Activated CD4-positive, alpha-beta T cell treated with anti-CD3 and anti-CD28 coated beads, Interleukin-2, amount 10 ng/mL, durations not matched to agents 24 days and 14 days (primary cell): Measurements from ENCODE around the gene PFKP. TPM values are rescaled to one million over a fixed set of nuclear protein-coding genes. Genes with fewer than 3 reads are reported as not detected.

Source experiments
- DNase-seq: peaks from one replicate; pipeline ENCODE4 v3.0.0; 2022
- H3K27ac Mint-ChIP-seq: one replicate; pipeline ENCODE4 v1.8.0; 2022; ENCODE audit warnings: mild to moderate bottlenecking, mixed read lengths
- H3K27me3 Mint-ChIP-seq: one replicate; pipeline ENCODE4 v1.8.0; 2022; ENCODE audit warnings: mixed read lengths
- H3K36me3 Mint-ChIP-seq: one replicate; pipeline ENCODE4 v1.8.0; 2022; ENCODE audit warnings: low read depth, mild to moderate bottlenecking, mixed read lengths
- H3K4me1 Mint-ChIP-seq: one replicate; pipeline ENCODE4 v1.8.0; 2021; ENCODE audit warnings: mixed read lengths
- H3K4me3 Mint-ChIP-seq: one replicate; pipeline ENCODE4 v1.8.0; 2022; ENCODE audit warnings: mild to moderate bottlenecking, moderate library complexity, mixed read lengths
- H3K9me3 Mint-ChIP-seq: one replicate; pipeline ENCODE4 v1.8.0; 2021; ENCODE audit warnings: mixed read lengths
- intact Hi-C: fragments of 100-400 bp; cut with micrococcal nuclease; formaldehyde crosslinking; loops from one replicate; pipeline ENCODE4 v1.15.1; 2023
- total RNA-seq: library from RNA; stranded (reverse); gene quantifications from 2 replicates; pipeline ENCODE4 v1.2.3, GENCODE V29; 2022

The PFKP gene
- total RNA-seq, 1 donor from 2014 or later = 294 TPM

- H3K27me3 Mint-ChIP-seq = peaks cover 29% of the 10 kb centered on the region
- H3K4me3 Mint-ChIP-seq = peak overlapping the region; percentile 85
- intact Hi-C loops = loop anchor here (2.0 kb wide), 1 partner anchor 79 kb away; no protein-coding TSS in a partner anchor
These were observed 106.0 kb downstream of the PFKP start for GRCh38 chr10:3173171-3173878.

GRCh38 chr10:3178042-3178441, 110.7 kb downstream of the PFKP start:
- Mint-ChIP-seq H3K27me3 (peaks cover 57% of the 10 kb centered on the region), H3K27ac (no peak overlapping the region), H3K9me3 (no peaks in the 10 kb centered on the region), H3K4me1 (peaks cover 6% of the 10 kb centered on the region), H3K4me3 (no peak overlapping the region), H3K36me3 (no peaks in the 10 kb centered on the region)
- intact Hi-C loops = no loop called here
- no peak for DNase-seq

More at GRCh38 chr10:3173171-3173878, 106.0 kb downstream of the PFKP start:
- Mint-ChIP-seq H3K4me1 (peaks cover 12% of the 10 kb centered on the region), H3K9me3 (no peaks in the 10 kb centered on the region), H3K27ac (peak overlapping the region; percentile 83), H3K36me3 (peaks cover 19% of the 10 kb centered on the region)
- DNase-seq = no peak

- no peaks in the 10 kb centered on the region for H3K9me3 Mint-ChIP-seq
- no peak overlapping the region for H3K27ac Mint-ChIP-seq
These were observed 111.8 kb downstream of the PFKP start for GRCh38 chr10:3179174-3179573.

GRCh38 chr10:3180355-3181025, 113.1 kb downstream of the PFKP start:
- Mint-ChIP-seq H3K4me1 (peaks cover 4% of the 10 kb centered on the region), H3K4me3 (no peak overlapping the region), H3K36me3 (no peaks in the 10 kb centered on the region), H3K27me3 (peaks cover 71% of the 10 kb centered on the region), H3K27ac (no peak overlapping the region), H3K9me3 (no peaks in the 10 kb centered on the region)
- intact Hi-C loops = no loop called here
- DNase-seq = no peak

More at GRCh38 chr10:3179174-3179573, 111.8 kb downstream of the PFKP start:
- Mint-ChIP-seq H3K27me3 (peaks cover 64% of the 10 kb centered on the region), H3K4me3 (no peak overlapping the region), H3K36me3 (no peaks in the 10 kb centered on the region), H3K4me1 (peaks cover 2% of the 10 kb centered on the region)
- intact Hi-C loops = no loop called here
- no peak for DNase-seq

GRCh38 chr10:3185386-3185785, 118.0 kb downstream of the PFKP start:
- no peaks in the 10 kb centered on the region for H3K36me3 Mint-ChIP-seq

GRCh38 chr10:3186368-3186767, 119.0 kb downstream of the PFKP start:
- peaks cover 12% of the 10 kb centered on the region for H3K4me1 Mint-ChIP-seq
- H3K27me3 Mint-ChIP-seq = peaks cover 64% of the 10 kb centered on the region
- H3K4me3 Mint-ChIP-seq = no peak overlapping the region
- no peaks in the 10 kb centered on the region for H3K36me3 Mint-ChIP-seq
- DNase-seq = peak; percentile 84
- H3K27ac Mint-ChIP-seq = peak overlapping the region; percentile 49
- H3K9me3 Mint-ChIP-seq = no peaks in the 10 kb centered on the region
- intact Hi-C loops = loop anchor here (1.0 kb wide), 1 partner anchor 14 kb away; the partner anchor contains the start of gene PITRM1

More at GRCh38 chr10:3185386-3185785, 118.0 kb downstream of the PFKP start:
- peaks cover 62% of the 10 kb centered on the region for H3K27me3 Mint-ChIP-seq
- peaks cover 12% of the 10 kb centered on the region for H3K4me1 Mint-ChIP-seq
- H3K27ac Mint-ChIP-seq = no peak overlapping the region
- no peak for DNase-seq
- no peak overlapping the region for H3K4me3 Mint-ChIP-seq
- no peaks in the 10 kb centered on the region for H3K9me3 Mint-ChIP-seq
- intact Hi-C loops = no loop called here

Other genes with a start within 250 kb of the PFKP start
- 79.6 and 83.4 TPM in 2 replicates for gene PITRM1, start 105.2 kb downstream of the PFKP start, total RNA-seq